Gastrocnemius medialis (tissue), 4 donors: Measurements from ENCODE around the gene CFLAR. TPM values are rescaled to one million over a fixed set of nuclear protein-coding genes. Genes with fewer than 3 reads are reported as not detected.
A peak's percentile ranks its signal among the peaks of the same experiment; 100 is the strongest.
"Not testable (repeated sequence)": the region's sequence is repeated elsewhere in the genome, so short reads cannot be mapped to it uniquely, and the experiment has no call there.

ENCODE experiments used
- ATAC-seq, 2 donors: fragments of 150-250 bp; one replicate each; pipeline ENCODE4 v1.9.1; 2016
- DNase-seq, 2 donors: peaks; one replicate each; pipeline ENCODE4 v3.0.0-alpha.2; 2019
- H3K27ac ChIP-seq, 4 donors: fragments of 200-600 bp; sonication (generic); 1 replicate in 1 of 4; 2 replicates in 3 of 4; pipeline ENCODE4 v1.5.1; 2016 to 2018; ENCODE audit warnings: mild to moderate bottlenecking in 2 of 4, moderate library complexity in 1 of 4
- H3K27me3 ChIP-seq, 3 donors: fragments of 200-600 bp; sonication (generic) in 2 of 3; 1 replicate in 1 of 3; 2 replicates in 2 of 3; pipeline versions ENCODE4 v1.5.1 to v1.6.0; 2016 to 2019; ENCODE audit warnings: mild to moderate bottlenecking in 1 of 3, moderate library complexity in 1 of 3
- H3K36me3 ChIP-seq, 2 donors: fragments of 200-600 bp; sonication (generic) in 1 of 2; one replicate each; pipeline ENCODE4 v1.5.1; 2017 to 2018
- H3K4me1 ChIP-seq, 2 donors: fragments of 200-600 bp; sonication (generic) in 1 of 2; one replicate each; pipeline ENCODE4 v1.5.1; 2016 to 2017; ENCODE audit warnings: mild to moderate bottlenecking in 2 of 2
- H3K4me3 ChIP-seq, 4 donors: fragments of 200-600 bp; sonication (generic) in 3 of 4; 1 replicate in 1 of 4; 2 replicates in 3 of 4; pipeline ENCODE4 v1.5.1; 2016 to 2019; ENCODE audit warnings: mild to moderate bottlenecking in 2 of 4
- H3K9me3 ChIP-seq, 3 donors: fragments of 200-600 bp; sonication (generic) in 2 of 3; 1 replicate in 1 of 3; 2 replicates in 2 of 3; pipeline ENCODE4 v1.5.1; 2016 to 2019
- POLR2A ChIP-seq, 2 donors: fragments of 450-650 bp; IDR thresholded peaks; one replicate each; pipeline ENCODE4 v1.6.1; 2017; ENCODE audit warnings: antibody characterized with exemption in 2 of 2, mild to moderate bottlenecking in 2 of 2, moderate library complexity in 2 of 2
- in situ Hi-C, 4 donors: fragments of 200-750 bp; cut with MboI; loops; one replicate each; pipeline versions ENCODE4 v1.15.0 to v1.8.0; 2017; ENCODE audit warnings: low sequenced_read_pairs in 4 of 4
- intact Hi-C: fragments of 100-400 bp; cut with DNase I; formaldehyde crosslinking; loops from one replicate; pipeline ENCODE4 v1.15.1; 2023; ENCODE audit warnings: low total_unique reads
- total RNA-seq, 4 donors: library from RNA; depleted of rRNA; stranded (reverse); fragments of >200 nt; gene quantifications; one replicate each; pipeline versions ENCODE4 v1.1.0 to v1.2.3, GENCODE V29; 2016
- TF ChIP-seq, protein P1 (sequence below), 5 experiments: fragments of 450-650 bp in 3 of 5; fragments of 200-600 bp in 2 of 5; sonication (generic) in 2 of 5; IDR thresholded peaks in 4 of 5; conservative IDR thresholded peaks in 1 of 5; 1 replicate in 4 of 5; 2 replicates in 1 of 5; pipeline ENCODE4 v1.5.1; 2016 to 2019; ENCODE audit warnings: antibody characterized with exemption in 5 of 5, mild to moderate bottlenecking in 3 of 5, moderate library complexity in 3 of 5

The CFLAR gene
- total RNA-seq, 4 donors from 2014 or later, result 298 to 491 (median 352) TPM

DNA sequence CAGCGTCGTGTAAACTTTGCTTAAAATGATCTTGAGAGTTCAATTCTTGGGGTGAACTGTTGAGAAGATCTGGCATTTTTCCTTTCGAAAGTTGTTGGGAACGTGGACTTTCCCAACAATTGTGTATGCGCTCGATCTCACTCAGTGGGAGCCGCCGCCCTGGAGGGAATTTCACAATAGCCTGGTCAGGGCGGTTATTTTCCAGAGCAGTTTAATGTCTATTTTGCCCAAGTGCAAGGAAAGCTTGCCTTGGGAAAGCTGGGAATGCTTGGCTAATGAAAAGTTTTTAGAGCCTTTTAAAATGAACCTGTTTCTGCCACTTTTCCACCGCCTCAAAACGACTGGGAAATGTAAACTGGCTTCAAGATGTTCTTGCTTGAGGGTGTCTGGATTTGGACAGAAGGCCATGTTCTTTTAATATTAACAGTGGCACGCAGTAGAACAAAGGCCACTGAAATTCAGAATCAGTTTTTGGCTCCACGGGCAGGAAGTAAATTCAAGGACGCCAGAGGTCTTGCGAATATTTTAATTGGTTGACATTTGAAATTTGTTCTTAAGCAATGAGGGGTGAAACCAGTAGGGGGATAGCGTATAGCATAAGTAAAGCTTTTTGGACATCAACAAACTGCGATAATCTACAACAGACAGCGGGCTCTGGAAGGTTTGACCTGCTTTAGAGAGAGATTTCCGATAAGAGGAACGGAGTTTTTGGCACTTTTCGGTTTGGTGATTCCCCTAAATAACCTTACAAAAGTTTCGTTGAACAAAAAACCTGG, 1.2 kb downstream of the CFLAR start:
- TF ChIP-seq, protein P1, sequence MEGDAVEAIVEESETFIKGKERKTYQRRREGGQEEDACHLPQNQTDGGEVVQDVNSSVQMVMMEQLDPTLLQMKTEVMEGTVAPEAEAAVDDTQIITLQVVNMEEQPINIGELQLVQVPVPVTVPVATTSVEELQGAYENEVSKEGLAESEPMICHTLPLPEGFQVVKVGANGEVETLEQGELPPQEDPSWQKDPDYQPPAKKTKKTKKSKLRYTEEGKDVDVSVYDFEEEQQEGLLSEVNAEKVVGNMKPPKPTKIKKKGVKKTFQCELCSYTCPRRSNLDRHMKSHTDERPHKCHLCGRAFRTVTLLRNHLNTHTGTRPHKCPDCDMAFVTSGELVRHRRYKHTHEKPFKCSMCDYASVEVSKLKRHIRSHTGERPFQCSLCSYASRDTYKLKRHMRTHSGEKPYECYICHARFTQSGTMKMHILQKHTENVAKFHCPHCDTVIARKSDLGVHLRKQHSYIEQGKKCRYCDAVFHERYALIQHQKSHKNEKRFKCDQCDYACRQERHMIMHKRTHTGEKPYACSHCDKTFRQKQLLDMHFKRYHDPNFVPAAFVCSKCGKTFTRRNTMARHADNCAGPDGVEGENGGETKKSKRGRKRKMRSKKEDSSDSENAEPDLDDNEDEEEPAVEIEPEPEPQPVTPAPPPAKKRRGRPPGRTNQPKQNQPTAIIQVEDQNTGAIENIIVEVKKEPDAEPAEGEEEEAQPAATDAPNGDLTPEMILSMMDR (IDR thresholded peaks at IDR 0.05 in 4 of 5, conservative IDR thresholded peaks at IDR 0.05 in 1 of 5), result peak in 3 of 5 experiments; percentile 28 to 50 (median 42)
- peak in 1 of 2 donors; percentile 41 for TF ChIP-seq POLR2A (IDR thresholded peaks at IDR 0.05)
- intact Hi-C loops, result loop anchor here (1.0 to 5.0 kb wide), 4 partner anchors 10 to 740 kb away; partner anchors contain the start of genes BZW1 and CLK1
- ATAC-seq (peak; percentile 42 to 43), DNase-seq (peak; percentile 61 to 79)
- Histone ChIP-seq H3K9me3 (no peaks in the 10 kb centered on the region), H3K4me3 (peak overlapping the region; percentile 70 to 95 (median 82)), H3K27me3 (no peaks in the 10 kb centered on the region), H3K4me1 (peaks cover 21 to 22% of the 10 kb centered on the region in 2 donors), H3K36me3 (peaks cover 0 to 4% of the 10 kb centered on the region in 2 donors), H3K27ac (peak overlapping the region; percentile 95 to 100 (median 98))
- in situ Hi-C loops, result loop anchor here in 1 of 4 donors (5.0 kb wide), 1 partner anchor 35 kb away; no protein-coding TSS in a partner anchor

DNA sequence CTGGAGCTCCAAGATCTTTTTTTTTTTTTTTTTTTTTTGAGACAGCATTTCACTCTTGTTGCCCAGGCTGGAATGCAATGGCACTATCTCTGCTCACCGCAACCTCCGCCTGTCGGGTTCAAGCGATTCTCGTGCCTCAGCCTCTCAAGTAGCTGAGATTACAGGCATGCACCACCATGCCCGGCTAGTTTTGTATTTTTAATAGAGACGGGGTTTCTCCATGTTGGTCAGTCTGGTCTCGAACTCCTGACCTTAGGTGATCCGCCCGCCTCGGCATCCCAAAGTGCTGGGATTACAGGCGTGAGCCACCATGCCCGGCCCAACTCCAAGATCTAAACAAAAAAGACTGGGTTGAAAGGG, 1.8 kb downstream of the CFLAR start:
- H3K9me3 ChIP-seq, H3K27me3 ChIP-seq, H3K36me3 ChIP-seq: not testable (repeated sequence)
- ATAC-seq (peak in 1 of 2 donors; percentile 3), DNase-seq (peak in 1 of 2 donors; percentile 76)
- H3K4me3 ChIP-seq, result peak overlapping the region; percentile 70 to 95 (median 82)
- peaks cover 27% of the 10 kb centered on the region in 2 donors for H3K4me1 ChIP-seq
- H3K27ac ChIP-seq, result peak overlapping the region; percentile 95 to 100 (median 98)
- in situ Hi-C loops, result loop anchor here in 1 of 4 donors (5.0 kb wide), 1 partner anchor 35 kb away; no protein-coding TSS in a partner anchor
- TF ChIP-seq, protein P1 (IDR thresholded peaks at IDR 0.05 in 4 of 5, conservative IDR thresholded peaks at IDR 0.05 in 1 of 5), result peak in 2 of 5 experiments; percentile 10 to 11
- intact Hi-C loops, result loop anchor here (1.0 to 5.0 kb wide), 5 partner anchors 10 to 740 kb away; partner anchors contain the start of genes BZW1, CLK1 and HYCC2

DNA sequence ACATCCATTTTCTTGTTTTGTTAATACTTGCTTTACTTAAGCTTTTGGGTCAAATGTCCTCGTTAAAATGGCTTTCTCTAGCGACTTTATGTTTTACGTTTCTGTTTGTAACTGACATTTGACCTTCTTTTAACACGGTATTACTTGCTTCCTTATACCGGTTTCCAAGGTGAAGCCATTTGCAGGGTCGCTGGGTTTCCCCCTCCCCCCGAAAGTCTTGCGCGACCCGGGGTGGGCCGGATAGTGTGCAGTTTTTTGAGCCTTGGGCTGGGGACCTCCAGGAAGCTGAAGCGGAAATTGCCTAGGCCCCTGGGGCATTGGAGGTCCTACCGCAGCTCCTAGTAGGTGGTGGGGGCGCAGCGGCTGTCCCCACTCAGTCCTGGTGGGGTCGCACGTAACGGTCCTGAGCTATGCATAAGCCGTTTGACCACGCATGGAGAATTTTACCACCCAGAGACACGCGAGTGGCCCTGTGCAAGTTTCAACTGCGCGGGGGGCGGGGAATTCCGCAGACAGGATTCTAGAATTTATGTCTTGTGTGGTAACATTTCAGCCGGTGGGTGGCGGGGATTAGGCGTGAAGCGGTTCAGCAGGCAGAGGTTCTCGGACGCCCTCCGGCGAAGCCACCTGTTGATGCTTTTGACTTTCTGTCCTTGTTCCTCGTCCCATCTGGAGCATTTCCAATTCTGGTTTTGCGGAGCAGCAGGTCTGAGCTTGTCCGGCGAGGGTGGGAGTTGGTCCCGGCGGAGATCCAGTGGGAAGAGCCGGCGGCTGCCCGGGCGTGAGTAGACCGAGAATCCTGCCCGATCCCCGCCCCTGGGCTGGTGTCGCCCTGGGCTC, 2.4 kb downstream of the CFLAR start:
- no peaks in the 10 kb centered on the region for H3K9me3 ChIP-seq
- DNase-seq (peak; percentile 95 to 98), ATAC-seq (peak; percentile 53)
- peaks cover 30 to 33% of the 10 kb centered on the region in 2 donors for H3K4me1 ChIP-seq
- peak; percentile 68 to 87 for TF ChIP-seq POLR2A (IDR thresholded peaks at IDR 0.05)
- TF ChIP-seq, protein P1 (IDR thresholded peaks at IDR 0.05 in 4 of 5, conservative IDR thresholded peaks at IDR 0.05 in 1 of 5), result peak in 3 of 5 experiments; percentile 35 to 49 (median 37)
- H3K27ac ChIP-seq, result peak overlapping the region; percentile 95 to 100 (median 98)
- intact Hi-C loops (loop anchor here (1.0 to 5.0 kb wide), 3 partner anchors 47 to 741 kb away; partner anchors contain the start of genes BZW1 and HYCC2), in situ Hi-C loops (loop anchor here in 1 of 4 donors (5.0 kb wide), 1 partner anchor 34 kb away; no protein-coding TSS in a partner anchor)
- peak overlapping the region; percentile 70 to 95 (median 82) for H3K4me3 ChIP-seq
- H3K36me3 ChIP-seq, result peaks cover 0 to 4% of the 10 kb centered on the region in 2 donors
- no peaks in the 10 kb centered on the region for H3K27me3 ChIP-seq
